ENCODE measurements around the gene ASTN2. TPM values are rescaled to one million over a fixed set of nuclear protein-coding genes. Genes with fewer than 3 reads are reported as not detected.

Gene ASTN2
- total RNA-seq, 4 donors from 2014 or later: 0.94 to 5.6 (median 3.7) TPM

- Histone ChIP-seq H3K4me3 (replicated peaks in 1 of 3) (no peak overlapping the region), H3K4me1 (no peaks in the 10 kb centered on the region), H3K36me3 (no peaks in the 10 kb centered on the region), H3K9me3 (no peaks in the 10 kb centered on the region), H3K27ac (no peak overlapping the region), H3K27me3 (no peaks in the 10 kb centered on the region)
- 59 to 69% methylated on average over 4 of the region's 4 CpGs for WGBS, 2 donors
- TF ChIP-seq CTCF (IDR thresholded peaks at IDR 0.05): no peak
- DNase-seq: no peak
- intact Hi-C loops (cut with DNase I): no loop called here
These were observed 439.7 kb downstream of the ASTN2 start for GRCh38 chr9:116975126-116975525.

- no peaks in the 10 kb centered on the region for H3K36me3 ChIP-seq
- TF ChIP-seq CTCF (IDR thresholded peaks at IDR 0.05): no peak
- TF ChIP-seq POLR2A (IDR thresholded peaks at IDR 0.05): no peak
- no peaks in the 10 kb centered on the region for H3K4me1 ChIP-seq
- no peaks in the 10 kb centered on the region for H3K9me3 ChIP-seq
- no peak for DNase-seq
- intact Hi-C loops (cut with DNase I): no loop called here
- no peaks in the 10 kb centered on the region for H3K27me3 ChIP-seq
- H3K27ac ChIP-seq: no peak overlapping the region
- no peak overlapping the region for H3K4me3 ChIP-seq (replicated peaks in 1 of 3)
These were observed 448.7 kb downstream of the ASTN2 start for GRCh38 chr9:116966199-116966598.

- Histone ChIP-seq H3K4me3 (replicated peaks in 1 of 3) (no peak overlapping the region), H3K4me1 (no peaks in the 10 kb centered on the region), H3K27ac (no peak overlapping the region), H3K9me3 (no peaks in the 10 kb centered on the region), H3K36me3 (no peaks in the 10 kb centered on the region), H3K27me3 (no peaks in the 10 kb centered on the region)
- 83 to 92% methylated on average over 11 of the region's 11 CpGs for WGBS, 2 donors
- intact Hi-C loops (cut with DNase I): no loop called here
- TF ChIP-seq CTCF (IDR thresholded peaks at IDR 0.05): no peak
- no peak for TF ChIP-seq POLR2A (IDR thresholded peaks at IDR 0.05)
- no peak for DNase-seq
These were observed 450.6 kb downstream of the ASTN2 start for GRCh38 chr9:116964258-116964657.

GRCh38 chr9:116959809-116960208 is 455.0 kb downstream of the ASTN2 start:
- Histone ChIP-seq H3K9me3 (no peaks in the 10 kb centered on the region), H3K27me3 (no peaks in the 10 kb centered on the region), H3K4me1 (no peaks in the 10 kb centered on the region), H3K36me3 (no peaks in the 10 kb centered on the region), H3K4me3 (replicated peaks in 1 of 3) (no peak overlapping the region), H3K27ac (no peak overlapping the region)
- 45 to 48% methylated on average over 16 of the region's 16 CpGs for WGBS, 2 donors
- no peak for TF ChIP-seq CTCF (IDR thresholded peaks at IDR 0.05)
- no peak for TF ChIP-seq POLR2A (IDR thresholded peaks at IDR 0.05)
- intact Hi-C loops (cut with DNase I): no loop called here
- no peak for DNase-seq

GRCh38 chr9:116958881-116959280 is 456.0 kb downstream of the ASTN2 start:
- DNase-seq: no peak
- H3K4me1 ChIP-seq: no peaks in the 10 kb centered on the region
- no peaks in the 10 kb centered on the region for H3K36me3 ChIP-seq
- 45% methylated on average over 5 of the region's 5 CpGs for WGBS, 2 donors
- TF ChIP-seq CTCF (IDR thresholded peaks at IDR 0.05): no peak
- TF ChIP-seq POLR2A (IDR thresholded peaks at IDR 0.05): no peak
- H3K27ac ChIP-seq: no peak overlapping the region
- no peaks in the 10 kb centered on the region for H3K9me3 ChIP-seq
- no peak overlapping the region for H3K4me3 ChIP-seq (replicated peaks in 1 of 3)
- intact Hi-C loops (cut with DNase I): no loop called here
- no peaks in the 10 kb centered on the region for H3K27me3 ChIP-seq

All from thyroid gland (tissue), 4 donors.